DMS 273 treated with DMSO at 0.1 percent for 48 hours (cell line): ENCODE results near the gene TBC1D9B.

Source experiments
- DNase-seq: peaks from one replicate; lab custom pipeline; 2025; lab: John Stamatoyannopoulos, UW

TBC1D9B gene

DNA sequence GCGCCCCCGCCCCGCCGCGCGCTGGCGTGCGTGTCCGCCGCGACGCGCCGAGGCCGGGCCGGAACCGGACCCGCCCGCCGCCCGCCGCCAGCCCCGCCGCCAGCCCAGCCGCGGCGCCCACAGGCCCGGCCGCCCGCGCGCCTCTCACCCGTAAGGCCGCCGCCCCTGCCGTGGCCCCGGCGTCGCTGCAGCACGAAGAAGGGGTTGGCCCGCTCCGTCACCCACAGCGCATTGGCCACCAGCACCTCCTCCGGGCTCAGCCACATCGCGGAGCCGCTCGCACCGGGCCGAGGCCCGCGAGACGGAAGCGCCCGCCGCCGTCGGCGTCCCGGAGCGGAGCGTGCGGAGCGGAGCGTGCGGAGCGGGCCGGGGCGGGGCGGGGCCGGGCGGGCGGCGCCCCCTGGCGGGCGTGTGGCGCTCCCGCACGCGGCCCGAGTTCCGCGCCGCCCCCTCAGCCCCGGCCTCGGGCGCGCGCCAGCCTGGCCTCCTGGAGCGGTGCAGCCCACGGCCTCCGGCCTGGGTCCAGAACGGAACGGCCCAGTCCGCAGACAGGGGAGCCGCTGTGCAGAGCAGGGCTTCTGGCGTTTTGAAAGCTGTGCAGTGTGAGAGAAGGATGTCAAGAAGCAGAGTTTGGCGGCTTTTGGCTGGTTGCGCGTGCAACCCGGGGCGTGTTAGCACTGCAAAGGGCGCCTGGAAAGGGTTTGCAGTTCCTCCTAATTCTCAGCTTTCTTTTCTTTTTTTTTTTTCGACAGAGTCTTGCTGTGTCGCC lies at the start of gene TBC1D9B:
TBC1D9B (minus strand) TSS at position 342 of the 769 bp plus-strand sequence; CDS start at position 266, 76 bp downstream.
- peak; percentile 28 for DNase-seq

DNA sequence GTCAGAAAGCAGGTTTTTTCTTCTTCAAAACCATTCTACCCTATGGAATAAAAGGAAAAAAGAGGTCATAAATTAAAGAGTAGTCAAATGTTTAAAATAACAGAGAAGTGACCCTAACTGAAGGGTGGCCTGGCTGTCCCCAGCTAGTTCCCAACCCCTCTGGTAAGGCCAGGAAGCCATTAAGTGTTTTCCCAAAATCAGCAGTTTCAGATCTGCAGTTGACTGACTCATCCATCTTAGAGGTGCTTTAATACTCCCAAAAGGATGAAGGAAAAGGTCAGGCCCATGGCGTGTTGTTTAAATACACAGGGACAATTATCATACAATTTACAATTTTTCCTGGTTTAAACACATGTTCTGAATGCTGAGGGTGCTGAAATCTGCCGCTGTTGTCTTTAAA lies 47.9 kb upstream of the TBC1D9B start:
- no peak for DNase-seq

DNA sequence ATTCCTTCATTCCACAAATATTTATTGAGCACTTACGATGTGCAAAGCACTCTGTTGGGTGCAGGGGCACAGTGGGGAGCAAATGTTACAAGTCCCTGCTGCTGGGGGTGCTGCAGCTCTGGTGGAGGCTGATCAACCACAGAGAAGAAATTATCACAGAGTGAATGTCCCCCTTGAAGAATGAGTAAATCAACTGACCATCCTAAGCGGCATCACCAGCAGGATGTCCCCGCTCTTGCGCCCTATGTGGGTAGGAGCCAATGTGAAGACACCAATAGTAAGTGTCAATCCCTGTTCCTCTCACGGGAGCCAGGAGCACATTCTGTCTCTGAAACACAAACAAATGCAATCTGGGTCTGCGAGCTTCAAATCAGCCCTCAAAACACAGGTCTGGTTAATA lies 47.4 kb upstream of the TBC1D9B start:
- no peak for DNase-seq

DNA sequence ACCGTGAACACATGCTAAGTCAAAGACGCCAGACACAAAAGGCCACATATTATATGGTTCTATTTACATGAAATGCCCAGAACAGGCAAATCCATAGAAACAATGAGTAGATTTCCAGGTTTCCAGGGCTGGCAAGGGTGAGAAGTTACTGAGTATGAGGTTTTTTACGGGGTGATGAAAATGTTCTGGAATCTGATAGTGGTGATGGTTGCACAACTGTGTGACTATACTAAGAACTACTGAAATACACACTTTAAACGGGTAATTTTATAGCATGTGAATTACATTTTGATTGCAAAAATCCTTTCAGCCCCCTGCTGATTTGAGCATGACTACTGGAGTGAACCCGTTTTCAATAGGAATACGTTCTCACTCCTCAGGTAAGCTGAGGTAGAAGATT lies 46.7 kb upstream of the TBC1D9B start:
- DNase-seq, result no peak

DNA sequence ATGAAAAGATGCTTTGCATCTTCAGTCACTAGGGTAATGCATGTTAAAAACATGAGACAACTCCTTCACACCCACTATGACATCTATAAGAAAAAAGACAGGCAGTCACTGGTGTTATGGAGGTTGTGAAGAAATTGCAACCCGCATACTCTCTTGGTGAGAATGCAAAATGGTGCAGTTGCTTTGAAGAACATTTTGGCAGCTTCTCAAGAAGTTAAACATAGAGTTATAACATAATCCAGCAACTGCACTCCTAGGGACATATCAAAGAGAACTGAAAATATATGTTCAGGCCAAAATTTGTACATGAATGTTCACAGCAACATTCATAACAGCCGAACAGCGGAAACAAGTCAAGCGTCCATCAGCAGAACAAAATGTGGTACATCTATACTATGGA lies 46.3 kb upstream of the TBC1D9B start:
- no peak for DNase-seq

DNA sequence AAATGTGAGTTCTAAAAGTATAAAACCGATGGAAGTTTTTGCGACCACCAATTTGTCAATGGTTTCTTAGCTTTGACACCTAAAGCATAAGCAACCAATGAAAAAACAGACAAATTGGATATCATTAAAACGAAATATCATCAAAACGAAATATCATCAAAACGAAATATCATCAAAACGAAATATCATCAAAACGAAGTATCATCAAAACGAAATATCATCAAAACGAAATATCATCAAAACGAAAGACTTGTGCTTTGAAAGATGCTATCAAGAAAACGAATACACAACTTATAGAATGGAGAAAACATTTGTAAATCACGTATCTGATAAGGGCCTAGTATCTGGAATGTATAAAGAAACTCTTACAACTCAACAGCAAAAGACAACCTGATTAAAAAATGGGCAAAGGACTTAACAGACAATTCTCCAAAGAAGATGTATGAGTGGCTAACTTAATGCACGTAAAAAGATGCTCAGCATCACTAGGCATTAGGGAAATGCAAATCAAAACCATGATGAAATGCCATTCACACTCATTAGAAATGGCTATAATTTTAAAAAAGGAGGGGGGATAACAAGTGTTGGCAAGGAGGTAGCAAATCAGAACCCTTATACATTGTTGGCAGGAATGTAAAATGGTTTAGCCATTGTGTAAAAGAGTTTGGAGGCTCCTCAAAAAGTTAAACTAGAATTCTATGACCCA lies 29.4 kb upstream of the TBC1D9B start:
- DNase-seq, result no peak

DNA sequence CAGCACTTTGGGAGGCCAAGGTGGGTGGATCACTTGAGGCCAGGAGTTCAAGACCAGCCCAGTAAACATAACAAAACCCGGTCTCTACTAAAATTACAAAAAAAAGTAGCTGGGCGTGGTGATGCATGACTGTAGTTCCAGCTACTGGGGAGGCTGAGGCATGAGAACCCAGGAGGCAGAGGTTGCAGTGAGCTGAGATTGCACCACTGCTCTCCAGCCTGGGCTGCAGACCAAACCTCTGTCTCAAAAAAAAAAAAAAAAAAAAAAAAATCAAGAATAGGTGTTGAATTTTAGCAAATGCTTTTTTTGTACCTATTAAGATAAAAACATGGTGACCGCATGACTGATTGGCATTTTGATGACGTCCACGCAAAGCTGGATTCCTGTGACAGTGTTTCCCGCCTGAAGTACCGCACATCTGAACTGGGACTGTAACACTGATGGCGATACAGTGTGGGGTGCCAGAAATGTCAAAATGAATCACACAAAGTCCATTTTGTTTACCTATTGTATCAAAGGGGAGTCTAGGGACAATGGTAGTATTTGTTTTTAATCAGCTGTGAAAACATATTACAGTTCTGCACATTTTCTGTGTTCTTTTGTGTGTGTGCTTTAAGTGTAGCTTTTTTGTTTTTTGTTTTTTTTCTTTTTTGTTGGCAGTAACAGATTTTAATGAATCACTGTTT lies 23.2 kb upstream of the TBC1D9B start:
- DNase-seq, result no peak

DNA sequence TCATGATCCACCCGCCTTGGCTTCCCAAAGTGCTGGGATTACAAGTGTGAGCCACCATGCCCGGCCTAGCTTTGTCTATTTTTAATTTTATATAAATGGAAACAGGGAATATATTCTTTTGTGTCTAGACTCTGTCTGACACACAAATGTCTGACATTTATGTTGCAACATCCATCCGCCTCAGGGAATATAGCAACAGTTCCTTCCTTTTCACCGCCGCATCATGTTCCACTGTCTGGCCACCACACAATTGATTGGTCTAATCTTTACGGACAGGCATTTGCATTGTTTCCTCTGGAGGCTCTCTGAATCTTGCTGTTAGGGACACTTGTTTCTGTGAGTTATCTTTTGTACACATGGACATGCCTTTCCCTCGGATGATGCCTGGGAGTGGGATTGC lies 20.1 kb upstream of the TBC1D9B start:
- DNase-seq, result no peak

DNA sequence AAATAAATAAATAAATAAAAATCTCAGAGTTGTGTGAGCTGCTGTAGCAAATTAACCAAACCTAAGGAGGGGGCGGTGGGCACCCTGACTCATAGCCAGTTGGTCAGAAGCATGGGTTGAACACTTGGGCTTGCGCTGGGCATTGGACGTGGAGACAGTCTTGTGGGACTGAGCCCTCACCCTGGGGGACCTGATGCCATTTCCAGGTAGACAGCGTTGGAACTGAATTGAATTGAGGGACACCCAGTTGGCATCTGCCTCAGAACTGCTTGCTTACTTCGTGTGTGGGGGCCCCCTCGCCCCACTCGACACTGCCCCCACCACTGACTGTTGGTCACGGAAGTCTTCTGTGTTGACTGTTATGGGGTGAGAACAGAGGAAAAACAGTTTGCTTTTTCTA lies 19.0 kb upstream of the TBC1D9B start:
- no peak for DNase-seq

DNA sequence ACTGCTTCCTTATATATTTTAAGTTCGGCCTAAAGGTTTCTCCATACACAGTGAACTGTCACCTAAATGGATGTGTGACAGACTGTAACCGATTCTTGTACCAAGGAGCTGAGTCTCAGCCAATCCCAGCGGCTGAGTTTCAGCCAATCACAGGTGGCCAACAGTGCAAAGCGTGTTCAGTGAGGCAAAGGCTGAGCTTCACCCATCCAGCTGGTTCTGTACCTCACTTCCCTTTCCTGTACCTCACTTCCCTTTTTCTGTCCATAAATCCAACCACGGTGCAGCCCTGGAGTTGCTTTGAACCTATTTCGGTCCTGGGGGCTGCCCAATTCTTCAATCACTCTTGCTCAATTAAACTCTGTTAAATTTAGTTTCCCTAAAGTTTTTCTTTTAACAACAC lies 15.7 kb upstream of the TBC1D9B start:
- no peak for DNase-seq

DNA sequence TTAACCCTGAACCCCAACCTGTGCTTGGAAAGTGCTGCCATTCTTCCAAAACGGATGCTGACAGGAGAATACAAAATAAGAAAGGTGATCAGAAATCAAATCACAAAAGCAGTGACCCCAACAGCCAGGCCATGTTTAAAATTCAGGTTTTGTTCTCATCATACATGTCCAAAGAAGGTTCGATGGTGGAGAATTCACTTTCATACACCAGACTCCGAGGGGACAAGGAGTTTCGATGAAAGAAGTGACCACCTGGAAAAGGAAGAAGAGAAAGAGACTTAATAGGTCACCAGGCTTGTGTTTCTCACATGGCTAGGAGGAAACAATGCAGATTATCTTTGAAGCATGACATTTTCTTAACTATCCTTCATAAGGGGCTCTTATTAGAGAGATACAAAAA lies 12.5 kb upstream of the TBC1D9B start:
- DNase-seq, result no peak

DNA sequence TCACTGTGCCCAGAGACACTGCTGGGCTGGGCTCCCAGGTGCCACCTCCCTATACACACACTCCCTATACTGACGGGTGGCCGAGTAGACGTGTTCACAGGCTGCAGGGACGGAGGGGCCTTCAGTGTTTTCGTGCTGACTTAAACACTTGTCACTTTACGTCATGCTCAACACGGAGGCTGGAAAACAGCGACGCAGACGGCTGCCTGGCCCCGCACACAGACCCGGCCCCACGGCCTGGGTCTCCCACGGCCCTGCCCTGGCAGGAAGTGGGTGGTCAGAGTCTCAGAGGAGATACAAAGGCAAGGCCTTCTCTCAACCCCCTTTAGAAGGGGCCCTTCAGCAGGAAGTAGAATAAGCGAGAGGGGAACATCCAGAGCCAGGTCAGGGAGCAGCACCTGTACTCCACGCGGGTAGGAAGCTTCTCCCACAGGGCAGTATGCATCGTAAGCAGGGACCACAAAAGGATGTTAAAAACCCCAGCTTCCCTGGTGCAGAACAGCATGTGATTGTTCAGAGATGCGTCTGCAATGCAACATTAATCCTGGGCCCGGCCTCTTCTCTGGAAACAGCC lies 11.9 kb upstream of the TBC1D9B start:
- DNase-seq, result no peak

DNA sequence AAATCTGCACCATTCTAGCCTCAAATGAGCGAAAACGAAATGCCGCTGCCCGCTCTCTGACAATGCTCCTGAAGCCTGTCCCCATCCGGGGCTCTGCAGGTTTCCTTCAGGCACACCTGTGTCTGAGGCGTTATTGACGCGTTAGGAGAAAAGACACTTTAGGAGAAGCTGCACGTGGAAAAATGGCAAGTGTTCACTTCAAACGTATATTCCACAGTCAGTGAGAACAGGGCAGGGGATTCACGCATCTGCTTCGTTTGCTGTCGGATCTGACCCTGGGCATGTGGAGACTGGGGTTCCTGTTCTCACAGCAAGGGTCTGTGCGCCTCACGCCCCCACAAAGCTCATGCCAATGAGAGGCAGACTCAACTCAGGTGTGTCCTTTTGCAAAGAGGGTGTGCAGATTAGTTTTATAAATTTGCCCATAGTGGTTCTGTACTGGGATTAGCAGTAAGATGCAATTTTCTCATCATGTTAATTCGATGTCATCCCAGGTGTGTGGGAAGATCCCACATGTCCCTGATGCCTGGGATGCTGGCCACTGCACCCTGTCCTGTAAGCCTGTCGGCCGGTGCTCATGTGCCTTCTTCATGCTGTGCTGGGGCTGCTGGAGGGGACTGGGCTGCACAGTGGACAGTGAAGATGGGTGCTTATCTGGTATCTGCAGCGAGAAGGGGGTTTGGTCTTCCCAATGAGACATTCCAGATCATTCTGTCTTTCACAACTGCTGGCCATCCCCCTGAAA lies 11.2 kb upstream of the TBC1D9B start:
- no peak for DNase-seq

DNA sequence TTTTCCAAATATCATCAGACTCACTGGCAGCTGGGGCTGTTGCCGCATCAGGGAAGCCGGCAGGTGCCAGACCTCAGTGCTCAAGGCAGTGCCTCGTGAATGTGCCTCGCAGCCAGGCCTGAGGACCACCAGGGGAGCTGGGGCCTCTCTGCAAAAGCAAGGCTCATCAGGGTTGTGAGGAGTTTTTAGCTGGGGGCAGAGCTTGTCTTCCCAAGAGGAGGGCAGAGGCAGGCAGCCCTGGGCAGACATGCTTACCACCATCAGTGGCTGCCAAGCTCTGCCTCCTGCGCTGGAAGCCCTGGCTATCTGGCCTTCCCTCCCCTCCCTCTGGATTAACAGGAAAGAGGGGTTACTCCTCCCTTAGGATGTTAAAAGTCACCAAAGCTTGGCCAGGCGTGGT lies 8.8 kb upstream of the TBC1D9B start:
- DNase-seq, result no peak

DNA sequence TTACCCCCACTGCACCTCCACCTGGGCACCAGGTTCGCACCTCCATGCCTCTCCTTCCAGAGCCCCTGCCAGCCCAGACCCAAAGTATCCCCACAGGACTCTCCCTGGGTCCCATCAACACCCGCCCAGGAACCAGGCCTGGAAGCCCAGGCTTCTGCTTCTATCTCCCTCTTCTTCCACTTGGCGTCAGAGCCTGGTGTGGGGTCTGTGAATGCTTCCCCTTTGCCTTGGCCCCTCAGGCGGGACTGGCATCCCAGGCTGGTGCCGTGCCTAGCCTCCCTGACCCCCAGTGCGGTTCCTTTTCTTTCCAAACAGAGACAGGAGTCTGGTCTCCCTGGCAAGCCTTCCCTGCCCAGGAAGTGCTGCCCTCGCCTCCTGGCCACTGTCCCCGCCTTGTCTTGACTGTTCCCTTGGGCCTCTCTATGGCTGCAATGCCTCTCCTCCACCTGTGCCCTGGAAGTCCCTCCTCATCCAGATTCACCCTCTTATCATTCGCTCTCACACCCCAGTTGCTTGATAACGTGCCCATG lies 7.8 kb upstream of the TBC1D9B start:
- no peak for DNase-seq

DNA sequence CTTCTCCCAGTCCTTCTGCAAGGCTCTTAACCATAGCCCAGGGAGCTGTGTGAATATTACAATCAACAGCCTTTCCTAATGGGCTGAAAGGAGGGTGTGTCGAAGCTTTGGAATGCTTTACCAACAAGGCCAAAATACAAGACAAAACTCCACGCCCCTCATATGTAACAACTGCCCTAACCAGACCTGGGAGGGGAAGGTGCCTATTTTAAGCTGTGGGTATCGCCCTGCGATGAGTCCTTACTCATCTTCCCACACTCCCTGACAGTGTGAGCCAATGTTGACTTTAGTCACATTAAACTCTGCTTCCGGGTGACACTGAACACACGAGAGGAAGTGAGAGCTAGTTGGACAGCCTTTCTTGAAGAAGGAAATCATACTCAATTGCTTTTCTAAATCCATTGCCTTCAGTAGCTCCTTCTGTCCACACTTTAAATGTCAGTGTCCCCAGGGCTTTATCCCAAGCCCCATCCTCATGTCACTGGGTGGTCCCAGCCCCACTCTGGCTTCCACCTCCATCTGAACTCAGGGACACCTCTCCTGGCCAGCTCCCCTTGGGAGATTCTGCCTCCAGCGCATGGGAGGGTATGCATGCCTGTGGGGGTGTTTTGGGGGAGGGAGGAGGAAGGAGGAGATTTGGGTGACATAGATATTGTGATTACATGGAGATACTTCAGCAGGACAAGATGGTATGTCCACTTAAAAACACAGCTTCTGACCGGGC lies 6.5 kb upstream of the TBC1D9B start:
- DNase-seq, result no peak

DNA sequence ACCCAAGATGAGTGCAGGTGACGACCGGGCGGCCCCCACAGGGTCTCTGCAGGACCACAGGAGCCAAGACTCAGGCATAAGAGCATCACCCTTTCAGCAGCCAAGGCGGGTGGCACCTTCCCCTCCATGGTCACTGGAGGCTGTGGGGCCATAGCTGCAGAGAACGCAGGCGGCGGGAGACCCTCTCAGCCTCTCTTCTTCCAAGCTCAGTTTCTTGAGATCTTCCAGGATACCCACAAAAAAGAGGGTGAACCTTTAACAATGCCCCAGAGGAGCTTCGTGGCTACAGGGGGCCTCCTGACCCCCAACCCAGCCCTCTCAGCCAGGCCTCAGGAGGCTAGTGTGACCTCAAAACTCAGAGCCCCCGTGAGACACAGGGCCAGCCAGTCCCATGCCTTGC lies 5.8 kb upstream of the TBC1D9B start:
- DNase-seq, result no peak

DNA sequence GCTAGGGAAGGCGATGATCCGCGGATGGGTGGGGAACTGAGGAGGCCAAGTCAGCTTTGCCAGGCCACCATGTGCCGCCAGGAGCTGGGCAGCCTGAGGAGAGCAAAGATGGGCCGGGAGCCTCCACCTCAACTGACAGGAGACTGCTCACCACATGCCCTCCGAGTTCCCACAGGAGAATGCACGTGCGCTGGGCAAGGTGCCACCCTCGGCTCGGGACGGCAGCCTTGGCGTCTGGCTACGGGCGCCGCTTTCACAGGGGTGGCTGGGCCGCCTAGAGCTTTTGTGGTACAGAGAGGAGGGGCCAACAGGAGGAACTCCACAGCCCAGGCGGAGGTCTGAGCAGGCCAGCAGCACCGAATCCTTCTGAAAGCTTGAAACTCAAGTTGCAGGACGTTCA lies 5.3 kb upstream of the TBC1D9B start:
- no peak for DNase-seq

DNA sequence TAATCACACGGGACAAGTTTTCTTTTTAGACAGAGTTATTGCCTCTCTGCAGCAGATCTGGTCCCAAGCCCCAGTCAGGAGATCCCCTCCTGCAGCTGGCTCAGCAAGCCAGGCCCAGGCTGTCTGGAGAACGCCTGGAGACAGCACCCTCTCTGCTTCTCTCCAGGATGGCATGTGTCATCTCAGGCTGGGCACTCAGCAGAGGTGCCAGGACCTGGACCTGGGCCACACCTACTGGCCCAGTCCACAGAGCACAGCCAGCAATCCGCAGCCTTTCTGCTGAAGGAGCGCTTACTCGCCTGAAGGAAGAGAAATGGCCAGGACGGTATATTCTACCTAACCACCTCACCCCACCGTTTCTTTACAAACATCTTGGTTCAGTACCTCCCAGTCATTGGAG lies 4.7 kb upstream of the TBC1D9B start:
- DNase-seq, result no peak

DNA sequence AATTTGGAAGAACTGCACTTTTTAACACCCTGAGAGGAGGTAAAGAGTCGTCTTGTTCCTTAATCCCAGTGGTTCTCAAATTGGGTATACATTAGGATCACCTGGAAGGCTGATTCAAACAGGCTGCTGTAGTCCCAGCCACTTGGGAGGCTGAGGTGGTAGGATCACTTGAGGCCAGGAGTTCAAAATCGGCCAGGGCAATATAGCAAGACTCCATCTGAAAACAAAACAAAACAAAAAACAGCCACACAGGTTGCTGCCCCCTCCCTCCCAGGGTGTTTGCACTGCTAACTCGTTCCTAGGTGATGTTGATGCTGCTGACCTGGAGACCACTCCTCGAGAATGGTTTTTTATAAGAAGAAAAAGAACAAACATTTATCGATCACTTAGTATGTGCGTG lies 1.5 kb upstream of the TBC1D9B start:
- DNase-seq, result no peak

DNA sequence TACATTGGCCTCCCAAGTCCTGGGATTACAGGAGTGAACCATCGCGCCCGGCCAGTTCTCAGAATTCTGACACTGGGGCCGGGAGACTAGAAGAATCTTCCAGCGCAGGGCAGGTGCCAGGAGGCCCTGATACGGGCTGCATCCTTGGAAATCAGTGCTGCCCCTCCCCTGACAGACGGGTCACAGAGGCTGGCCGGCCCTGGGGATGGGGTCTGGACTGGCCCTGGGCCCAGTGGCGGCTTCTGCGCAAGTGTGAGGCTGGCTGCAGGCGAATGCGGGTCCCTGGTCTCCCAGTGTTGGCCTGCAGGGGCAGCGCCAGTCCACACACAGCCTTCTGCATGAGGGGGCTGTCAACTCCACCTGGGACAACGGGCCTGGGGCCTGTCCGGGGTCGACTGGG lies 831 bp upstream of the TBC1D9B start:
- no peak for DNase-seq
